Mucosa of gallbladder (tissue), 1 donor: ENCODE results near the gene BMP2K. TPM values are rescaled to one million over a fixed set of nuclear protein-coding genes. Genes with fewer than 3 reads are reported as not detected.
A peak's percentile ranks its signal among the peaks of the same experiment; 100 is the strongest.

ENCODE experiments used
- DNase-seq: peaks from one replicate; pipeline ENCODE4 v3.0.0-alpha.2; 2020; ENCODE audit warnings: low spot score
- total RNA-seq: library from RNA; stranded (reverse); gene quantifications from one replicate; pipeline ENCODE4 v1.2.1, GENCODE V29; 2021
- donor health status: DM: no; HTN: no; CAD: no.

Gene BMP2K
- total RNA-seq, 1 donor from 2014 or later: 42.0 TPM

DNA sequence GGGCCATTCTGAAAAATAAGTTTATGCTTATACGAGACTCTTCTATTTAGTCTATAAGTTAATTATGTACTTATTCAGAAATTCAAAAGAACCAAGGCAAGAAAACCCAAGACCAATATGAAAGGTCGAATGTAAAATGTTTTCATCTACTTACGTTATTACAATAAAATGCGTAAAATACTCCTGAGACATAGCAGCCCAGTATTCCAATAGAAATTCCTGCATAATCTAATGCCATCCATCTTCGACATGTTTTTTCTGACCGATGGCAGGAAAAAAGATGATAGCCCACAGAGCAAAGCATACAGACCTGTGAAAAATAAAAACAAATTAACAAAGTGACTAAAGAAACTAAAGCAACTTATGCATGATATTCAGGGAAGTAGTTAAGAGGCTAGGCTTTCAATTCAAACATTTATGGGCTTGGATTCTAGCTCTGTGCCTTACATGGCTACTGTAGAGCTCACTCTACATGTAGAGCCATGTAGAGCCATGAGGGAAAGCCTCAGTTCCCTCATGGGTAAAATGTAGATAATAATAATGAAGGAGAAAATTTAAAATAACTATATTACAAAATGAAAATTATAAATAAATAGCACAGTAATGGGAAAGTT is 154.0 kb downstream of the BMP2K start:
- no peak for DNase-seq

DNA sequence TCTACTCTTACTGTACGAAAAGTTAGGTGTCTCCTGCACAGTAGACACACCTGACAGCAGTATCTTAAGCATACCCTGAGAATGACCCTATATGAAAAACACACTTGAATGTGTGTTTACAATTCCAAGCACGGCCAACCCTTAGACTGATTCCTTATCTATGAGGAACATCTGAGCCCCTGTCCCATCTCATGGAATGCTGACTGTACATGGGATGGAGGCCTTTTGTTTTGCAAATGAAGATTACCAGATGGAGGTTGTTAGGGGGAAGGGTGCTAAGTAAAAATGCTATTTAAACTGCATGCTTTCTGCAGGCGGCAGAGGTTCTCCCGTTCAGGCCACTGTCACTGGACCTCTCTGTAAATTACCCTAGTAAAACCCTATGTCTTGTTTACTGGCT is 160.8 kb downstream of the BMP2K start:
- no peak for DNase-seq

DNA sequence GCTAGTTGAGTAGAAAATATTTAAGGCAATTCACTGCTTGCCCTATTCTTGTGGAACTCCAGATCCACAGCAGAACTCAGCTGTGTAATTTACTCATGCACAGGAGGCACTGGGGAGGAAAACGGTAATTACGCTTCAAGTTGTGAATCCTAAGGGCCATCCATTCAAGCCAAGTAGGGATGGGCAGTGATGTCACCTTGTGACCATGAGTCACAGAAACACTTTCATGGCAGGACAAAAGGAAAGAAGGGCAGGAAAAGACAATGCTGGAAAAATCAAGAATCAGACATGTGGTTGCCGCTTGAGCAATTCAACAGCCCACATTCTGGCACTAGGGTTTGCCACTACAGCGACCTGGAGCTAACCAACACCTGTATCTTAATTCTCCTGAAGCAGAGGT is 161.7 kb downstream of the BMP2K start:
- no peak for DNase-seq

DNA sequence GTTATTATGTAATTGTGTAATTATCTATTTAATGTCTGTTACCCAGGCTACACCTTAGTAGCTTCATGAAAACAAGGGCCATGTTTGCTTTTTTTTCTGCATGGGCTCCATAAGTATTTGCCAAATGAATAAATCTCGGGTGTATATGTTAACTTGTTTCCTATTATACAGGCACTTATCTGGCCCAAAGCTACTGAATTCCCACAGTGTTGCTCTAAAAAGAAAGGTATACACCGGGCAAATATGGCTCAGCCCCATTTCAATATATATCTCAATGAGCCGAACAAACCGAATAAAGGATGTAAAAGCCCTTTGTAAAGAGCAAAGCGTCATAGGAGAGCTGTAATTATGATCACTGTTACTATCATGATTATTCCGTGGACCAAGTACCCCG is 162.3 kb downstream of the BMP2K start:
- no peak for DNase-seq

DNA sequence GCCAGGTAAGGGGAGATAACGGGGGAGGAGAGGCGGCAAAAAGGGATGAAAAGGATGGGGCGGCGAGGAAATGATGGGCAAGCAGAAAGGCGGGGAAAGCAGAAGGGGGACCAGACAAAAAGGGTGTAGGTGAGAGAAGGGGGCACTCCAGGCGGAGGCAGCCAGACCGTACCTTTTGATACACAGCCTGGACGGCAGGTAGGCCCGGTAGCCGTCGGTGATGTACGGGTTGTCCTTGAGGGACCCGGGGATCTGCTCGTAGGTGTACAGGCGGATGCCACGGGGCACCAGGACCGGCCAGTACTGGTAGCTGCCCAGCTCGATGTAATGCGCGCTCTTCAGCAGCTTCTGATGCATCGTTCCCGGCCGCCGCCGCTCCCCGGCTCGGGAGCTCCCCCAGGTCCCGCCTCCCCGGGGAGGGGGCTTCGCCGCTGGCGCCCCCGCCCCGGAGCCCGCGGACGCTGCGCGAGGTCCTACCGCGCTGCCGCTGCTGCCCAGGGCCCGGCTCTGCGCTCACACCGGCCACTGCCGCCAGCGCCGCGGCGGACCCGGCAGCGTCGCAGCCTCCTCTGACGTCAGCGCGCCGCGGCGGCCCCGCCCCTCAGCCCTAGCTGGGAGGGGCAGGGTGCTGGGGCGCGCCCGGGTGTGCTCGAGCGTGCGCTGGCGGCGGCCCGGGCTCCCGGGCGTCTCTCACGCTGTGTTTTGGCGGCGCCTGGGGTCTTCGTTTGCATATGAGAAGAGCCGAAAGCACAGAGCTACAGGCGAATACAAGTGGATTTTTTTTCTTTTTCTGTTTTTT is 162.9 kb downstream of the BMP2K start, which contains the start of gene PAQR3:
Gene PAQR3 (minus strand): TSS at position 571 of the 799 bp plus-strand sequence. CDS start 214 bp downstream, at position 357.
- DNase-seq: peak; percentile 80

DNA sequence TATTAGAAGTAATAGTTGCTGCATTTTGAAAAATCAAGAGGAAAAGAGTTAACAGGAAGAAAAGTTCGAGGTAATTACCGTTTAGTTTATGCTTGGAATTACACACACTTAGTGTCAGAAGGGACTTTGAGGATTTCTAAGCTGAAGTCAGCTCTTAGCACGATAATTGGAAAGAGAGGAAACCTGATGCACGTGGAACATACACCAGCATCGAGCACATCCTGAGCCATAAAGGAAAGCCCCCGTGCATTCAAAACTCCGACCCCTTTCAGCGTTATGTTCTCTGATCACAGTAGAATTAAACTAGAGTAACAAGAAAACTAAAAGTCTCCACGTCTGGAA is 163.5 kb downstream of the BMP2K start:
- DNase-seq: no peak

DNA sequence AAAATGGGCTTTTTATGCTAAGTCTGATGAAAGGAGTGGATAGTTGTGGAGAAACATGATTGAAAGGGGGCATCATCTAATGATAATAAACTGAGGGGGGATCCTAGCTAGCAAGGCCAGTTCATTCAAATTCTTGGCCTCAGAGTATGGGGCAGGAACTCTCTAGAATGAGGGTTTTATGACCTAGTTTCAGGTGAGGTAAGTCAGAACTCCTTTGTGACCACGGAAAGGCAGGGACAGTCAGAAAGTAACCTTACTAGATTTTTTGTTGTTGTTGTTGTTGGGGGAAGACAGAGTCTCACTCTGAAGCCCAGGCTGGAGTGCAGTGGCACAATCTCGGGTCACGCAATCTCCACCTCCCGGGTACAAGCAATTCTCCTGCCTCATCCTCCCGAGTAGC is 164.6 kb downstream of the BMP2K start:
- DNase-seq: no peak

DNA sequence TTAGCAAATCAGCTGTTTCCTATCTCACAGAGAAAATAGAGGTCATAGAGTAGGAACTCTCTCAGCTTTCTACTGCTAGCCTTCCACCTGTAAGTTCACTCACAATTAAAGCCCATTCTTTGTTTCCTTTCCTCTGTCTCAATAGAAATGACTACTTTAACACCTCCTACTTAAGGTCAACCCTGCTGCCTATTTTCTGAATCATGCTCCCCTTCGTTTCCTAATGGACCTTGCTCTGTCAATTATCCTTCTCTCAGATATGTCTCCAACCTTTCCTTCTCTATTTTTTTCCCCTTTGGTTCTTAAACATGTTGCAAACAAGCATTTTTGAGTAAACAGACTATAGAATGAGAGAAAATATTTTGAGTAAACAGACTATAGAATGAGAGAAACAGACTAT is 168.2 kb downstream of the BMP2K start:
- DNase-seq: no peak

DNA sequence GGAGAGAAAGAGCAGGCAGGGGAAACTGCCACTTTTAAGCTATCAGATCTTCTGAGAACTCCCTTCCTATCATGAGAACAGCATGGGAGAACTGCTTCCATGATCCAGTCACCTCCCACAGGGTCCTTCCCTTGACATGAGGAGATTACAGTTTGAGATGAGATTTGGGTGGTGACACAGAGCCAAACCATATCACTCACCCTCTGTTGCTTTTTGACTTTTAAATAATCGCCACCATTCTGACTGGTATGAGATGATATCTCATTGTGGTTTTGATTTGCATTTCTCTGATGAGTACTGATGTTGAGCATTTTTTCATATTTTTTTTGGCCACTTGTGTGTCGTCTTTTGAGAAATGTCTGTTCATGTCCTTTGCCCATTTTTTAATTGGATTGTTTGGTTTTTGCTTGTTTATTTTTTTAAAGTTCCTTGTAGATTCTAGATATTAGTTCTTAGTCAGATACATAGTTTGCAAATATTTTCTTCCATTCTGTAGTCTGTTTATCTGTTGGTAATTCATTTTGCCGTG is 169.6 kb downstream of the BMP2K start:
- DNase-seq: no peak

DNA sequence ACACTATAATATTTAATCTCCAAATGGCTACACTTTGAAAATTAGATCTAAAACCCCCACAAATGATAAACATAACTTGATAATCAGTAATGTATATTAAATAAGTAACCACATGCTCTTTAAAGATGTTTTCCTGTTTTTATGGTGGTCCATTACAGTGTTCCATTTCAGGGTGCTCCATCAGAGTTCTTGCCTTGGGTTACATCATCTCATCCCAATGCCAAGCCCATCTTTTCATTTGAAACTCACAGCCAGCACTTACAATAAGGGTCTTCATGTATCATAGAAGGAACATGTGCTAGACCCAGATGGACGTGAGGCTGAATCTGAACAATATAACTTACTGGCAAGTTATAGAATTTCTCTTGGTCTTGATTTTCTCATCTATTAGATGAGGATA is 173.6 kb downstream of the BMP2K start:
- DNase-seq: no peak

DNA sequence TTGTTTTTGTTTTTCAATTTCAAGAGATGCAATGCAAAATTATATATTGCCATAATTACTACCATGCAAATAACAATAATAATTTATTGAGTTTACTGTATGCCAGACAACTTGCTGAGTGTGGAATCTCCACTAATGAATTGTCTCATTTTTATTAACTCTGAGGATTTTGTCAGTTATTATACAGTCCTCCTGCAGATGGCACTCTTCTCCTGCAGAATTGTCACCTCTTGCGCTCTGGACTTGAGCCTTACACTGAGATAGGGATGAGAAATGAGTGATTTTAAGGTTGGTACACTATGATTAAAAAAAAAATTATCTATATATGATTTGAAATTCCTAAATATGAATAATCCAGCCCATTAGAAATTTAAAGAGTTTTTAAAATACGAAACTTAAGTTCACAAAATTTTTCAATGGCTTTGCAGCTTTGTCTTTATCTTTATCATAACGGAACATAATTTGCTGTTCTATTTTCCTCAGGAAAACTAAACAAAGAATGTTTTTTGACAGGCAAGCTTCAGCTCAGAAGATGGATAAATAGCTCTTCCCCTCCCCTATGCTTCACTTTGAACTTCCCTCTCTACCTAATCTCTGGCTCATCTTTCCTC is 175.8 kb downstream of the BMP2K start:
- no peak for DNase-seq

DNA sequence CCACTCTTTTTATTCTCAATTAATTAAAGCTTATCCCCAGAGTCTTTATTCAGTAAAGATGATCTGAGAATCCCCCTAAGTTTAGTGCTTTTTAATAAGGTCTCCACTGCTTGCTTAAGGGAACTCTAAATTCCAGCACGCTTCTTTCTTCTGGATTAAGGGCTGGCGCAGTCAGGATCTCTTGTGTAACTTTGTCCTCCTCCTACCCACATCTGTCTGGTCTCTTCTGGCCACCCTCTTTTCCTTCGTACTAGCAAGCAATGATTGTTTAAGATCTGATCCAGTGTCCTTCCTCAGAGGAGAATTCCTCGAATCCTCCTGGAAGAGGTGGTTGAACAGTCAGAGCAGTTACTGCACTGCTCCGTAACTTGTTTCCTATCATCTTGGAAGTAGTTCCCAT is 177.1 kb downstream of the BMP2K start:
- no peak for DNase-seq

DNA sequence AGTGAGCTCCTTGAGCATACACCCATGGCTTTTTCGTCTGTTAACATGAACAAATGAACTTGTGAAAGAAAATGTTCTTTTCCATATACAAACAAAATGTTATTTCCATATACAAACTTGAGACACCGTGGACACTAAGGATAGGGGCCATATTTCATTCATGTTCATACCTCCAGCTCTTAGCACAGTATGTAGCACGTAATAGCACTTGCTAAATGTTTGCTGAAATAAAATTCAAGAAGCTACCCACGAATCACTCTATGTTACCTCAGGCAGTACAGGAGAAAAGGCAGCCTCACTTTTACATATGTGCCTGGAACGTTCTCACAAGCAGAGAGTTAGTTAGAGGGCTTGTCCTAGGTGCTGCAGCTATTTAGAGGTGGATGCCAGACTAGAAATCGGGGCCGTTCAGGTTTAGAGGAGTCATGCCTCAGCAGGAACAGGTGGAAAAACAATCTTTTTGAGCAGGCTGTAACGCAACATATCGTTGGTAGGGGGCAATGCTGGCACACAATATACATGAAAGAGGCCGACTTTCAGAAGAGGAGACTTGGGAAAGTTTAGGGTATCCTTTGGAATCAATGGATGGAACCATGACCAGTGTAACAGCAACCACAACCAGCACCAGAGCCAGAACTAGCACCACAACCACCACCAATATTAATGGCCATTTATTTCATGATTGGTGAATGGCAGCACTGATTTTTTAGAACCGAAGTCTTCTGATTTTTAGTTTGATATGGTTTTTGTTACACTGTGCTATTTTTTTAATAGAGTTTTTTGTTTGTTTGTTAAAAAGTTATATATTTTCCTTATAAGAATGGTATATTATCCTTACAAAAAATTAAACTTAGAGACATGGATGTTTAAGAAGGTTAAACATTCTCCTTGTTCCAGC is 177.9 kb downstream of the BMP2K start:
- no peak for DNase-seq

DNA sequence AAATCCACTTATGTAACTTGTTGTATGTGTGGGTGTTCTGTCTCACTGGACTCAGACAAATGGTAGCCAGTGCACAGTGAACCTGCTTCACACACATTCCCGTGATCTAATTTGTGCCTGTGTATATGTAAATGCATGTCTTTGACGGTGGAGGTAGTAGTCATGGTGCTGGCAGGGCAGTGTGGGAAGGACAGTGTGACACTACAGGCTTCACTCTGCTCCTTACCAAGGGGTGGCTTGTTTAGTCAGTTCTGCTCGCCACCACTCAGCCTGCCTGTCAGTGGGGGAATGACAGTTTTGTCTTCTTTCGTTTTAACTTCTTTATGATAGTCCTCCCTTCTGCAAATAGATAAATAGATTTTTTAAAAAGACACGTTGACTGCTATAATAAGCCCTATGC is 180.8 kb downstream of the BMP2K start:
- no peak for DNase-seq

DNA sequence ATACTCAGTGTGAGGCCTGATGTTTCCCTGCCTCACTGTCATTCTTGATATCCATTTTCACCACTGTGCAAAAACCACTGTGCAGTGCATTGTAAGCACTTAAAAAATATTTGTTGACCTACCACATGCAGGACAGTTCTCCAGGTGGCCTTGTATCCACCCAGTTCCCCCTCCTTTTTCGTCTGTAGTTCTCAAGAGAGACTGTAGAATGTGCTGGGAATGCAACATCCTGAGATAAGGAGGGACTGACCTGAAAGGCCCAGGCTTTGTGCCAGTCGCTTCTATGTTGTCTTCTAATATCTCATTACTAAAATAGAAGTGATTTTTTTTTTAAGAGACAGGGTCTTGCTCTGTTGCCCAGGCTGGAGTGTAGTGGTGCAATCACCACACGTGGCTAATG is 184.8 kb downstream of the BMP2K start:
- no peak for DNase-seq

Other genes with a start within 250 kb of the BMP2K start
- gene ANXA3, start 224.6 kb upstream of the BMP2K start, total RNA-seq: 41.9 TPM
- 18.9 TPM for gene PAQR3, start 163.1 kb downstream of the BMP2K start, total RNA-seq